Stimulated activated CD8-positive, alpha-beta memory T cell treated with anti-CD3 and anti-CD28 coated beads, Interleukin-2, amount 100 ng/mL, for 48 hours (primary cell): ENCODE results near the gene GNAS.
A peak's percentile ranks its signal among the peaks of the same experiment; 100 is the strongest.
"Not testable (repeated sequence)": the region's sequence is repeated elsewhere in the genome, so short reads cannot be mapped to it uniquely, and the experiment has no call there.

ENCODE experiments used
- DNase-seq, 2 donors: peaks; one replicate each; pipeline ENCODE4 v3.0.0-alpha.2; 2020; ENCODE audit warnings: low read depth in 2 of 2

GNAS gene

GRCh38 chr20:58852543-58853271 lies at the start of gene GNAS:
TSS of gene GNAS (plus strand) at chr20:58852716.
- peak in 1 of 2 donors; percentile 43 for DNase-seq

DNA sequence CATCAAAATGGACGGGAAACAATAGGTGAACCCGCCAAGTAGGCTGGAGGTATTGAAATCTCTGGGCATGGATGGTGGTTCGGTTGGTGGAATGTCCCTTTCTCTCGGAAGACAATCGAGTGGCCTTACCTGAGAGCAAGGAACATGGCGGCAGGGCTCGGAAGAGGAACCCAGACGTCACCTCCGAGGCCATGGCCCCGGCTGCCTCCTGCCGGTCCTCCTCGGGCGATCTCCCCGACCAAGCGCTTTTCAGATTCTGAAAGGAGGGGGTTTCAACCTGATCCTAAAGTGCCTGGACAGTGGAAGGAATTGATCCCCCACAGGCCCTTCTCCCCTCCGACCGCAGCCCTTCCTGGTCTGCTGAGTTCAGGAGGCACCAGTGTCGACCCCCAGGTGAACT lies 49.0 kb upstream of the GNAS start:
- DNase-seq = no peak

- no peak for DNase-seq
These were observed 44.7 kb upstream of the GNAS start for GRCh38 chr20:58807801-58808200.

DNA sequence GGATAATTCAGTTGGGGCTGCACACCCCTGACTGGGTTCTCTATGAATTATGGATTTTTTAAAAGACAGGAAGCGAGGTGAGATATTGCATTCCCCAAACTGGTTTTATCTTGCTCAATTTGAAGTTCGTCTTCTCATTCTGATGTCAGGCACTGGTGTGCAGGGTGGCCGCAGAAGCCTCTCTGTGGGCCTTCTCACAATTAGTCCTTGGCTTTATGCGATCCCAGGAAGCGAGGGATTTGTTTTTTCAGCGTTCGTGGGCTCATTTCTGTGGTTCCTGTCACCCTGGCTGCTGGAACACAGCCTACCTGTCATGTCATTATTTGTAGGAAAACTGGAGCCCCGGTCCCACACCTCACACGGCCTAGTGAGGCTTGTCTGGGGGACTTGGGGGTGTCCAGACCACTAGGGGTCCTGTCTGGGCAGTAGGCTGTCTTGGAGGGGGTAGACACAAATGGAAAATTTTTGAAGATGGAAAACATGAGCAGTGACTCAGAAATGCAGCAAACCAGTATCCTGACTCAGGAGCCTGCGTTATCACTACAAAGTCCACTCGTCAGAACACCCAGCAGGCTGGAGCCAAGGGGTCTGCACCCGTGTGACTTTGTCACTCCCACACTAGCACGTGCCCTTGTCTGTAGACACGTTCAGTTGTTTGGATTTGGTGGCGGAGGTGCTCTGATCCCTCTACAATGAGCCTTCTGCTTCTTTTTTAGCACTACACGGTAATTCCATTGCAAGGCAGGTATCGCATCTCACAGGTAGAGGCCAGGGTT lies 44.1 kb upstream of the GNAS start:
- DNase-seq = no peak

DNA sequence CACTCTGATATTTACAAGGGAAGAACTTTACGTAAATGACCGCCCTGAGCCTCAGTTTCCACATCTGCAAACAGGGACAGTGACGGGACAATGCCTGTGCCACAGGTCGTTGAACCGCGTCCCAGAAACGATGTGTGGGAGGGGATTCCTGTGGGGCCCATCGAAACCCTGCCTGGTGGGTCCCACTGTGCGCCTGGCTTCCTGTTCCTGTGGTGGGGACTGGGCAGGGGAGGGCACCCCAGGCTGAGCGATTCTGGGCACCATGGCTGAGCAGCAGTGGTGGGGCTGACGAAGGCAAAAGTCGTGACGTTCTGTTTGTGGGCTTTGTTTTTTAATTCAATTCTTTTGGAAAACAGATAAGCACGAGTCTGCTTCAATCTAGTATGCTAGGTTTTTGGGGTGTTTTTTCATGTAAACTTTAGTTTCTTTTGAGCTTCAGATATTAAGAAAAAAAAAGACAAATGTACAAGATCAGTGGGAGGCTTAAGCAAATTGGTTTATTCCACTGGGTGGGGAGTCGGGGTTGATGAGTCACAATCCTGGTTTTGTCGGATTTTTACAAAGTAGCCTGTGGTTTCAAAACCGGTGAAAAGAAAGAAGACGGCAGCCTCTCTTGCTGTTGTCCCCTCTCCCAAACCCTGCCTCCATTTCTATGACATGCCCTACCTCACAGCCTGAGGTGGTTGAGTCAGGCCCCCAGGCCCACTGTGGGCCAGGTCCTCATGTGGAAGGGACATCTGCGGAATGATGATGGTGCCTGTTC lies 42.2 kb upstream of the GNAS start:
- peak; percentile 23 to 24 for DNase-seq

DNA sequence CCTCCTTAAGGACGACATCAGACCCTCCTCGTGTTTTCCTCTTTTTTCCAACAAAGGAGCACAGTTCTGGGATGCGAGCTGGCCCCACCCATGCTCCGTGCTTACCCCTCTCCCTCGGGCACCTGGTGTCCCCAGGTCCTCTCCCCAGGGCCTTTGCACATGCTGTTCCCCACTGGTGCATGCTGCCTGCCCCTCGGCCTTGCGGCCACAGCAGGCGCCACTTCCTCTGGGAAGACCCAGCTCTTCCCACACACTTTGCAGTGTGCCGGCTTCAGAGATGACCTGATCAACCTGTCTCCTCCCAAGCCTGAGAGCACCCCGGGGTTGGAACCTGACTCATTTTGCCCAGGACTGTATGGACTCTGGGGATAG lies 41.7 kb upstream of the GNAS start:
- DNase-seq = no peak

GRCh38 chr20:58811334-58811733 lies 41.2 kb upstream of the GNAS start:
- DNase-seq = no peak

DNA sequence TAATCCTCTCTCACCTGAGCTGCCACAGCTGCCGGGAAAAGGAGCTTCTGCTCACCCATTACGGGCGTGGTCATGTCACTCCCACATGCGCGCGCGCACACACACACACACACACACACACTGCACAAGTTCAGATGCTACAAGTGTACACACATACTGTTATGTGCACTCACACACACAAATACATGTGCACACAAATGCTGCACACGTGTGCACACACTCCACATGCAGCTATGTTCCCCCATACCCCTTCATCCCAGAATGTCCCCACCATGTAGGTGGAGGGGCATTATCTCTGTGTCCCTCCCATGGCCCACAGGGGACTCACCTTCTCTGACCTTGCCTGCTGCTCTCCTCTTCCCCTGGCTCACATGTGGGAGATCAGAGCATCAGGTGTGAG lies 39.1 kb upstream of the GNAS start:
- DNase-seq = no peak

DNA sequence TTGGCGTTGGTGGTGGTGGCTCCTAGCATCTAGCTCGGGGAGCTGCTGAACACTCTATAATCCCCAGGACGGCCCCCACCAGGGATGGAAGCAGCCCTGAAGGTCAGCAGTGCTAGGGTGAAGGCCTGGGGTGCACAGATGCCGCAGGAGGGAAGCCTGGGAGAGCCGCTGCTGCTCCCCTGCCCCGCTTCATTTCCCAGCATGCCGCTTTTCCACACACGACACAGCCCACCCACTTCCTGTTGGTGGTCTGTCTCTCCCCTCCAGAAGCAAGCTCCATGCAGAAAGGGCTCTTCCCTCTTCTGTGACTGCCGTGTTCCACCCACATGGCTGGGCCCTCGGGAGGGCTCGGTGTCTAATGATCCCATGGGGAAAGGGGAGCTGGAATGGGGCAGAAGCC lies 37.1 kb upstream of the GNAS start:
- no peak for DNase-seq

DNA sequence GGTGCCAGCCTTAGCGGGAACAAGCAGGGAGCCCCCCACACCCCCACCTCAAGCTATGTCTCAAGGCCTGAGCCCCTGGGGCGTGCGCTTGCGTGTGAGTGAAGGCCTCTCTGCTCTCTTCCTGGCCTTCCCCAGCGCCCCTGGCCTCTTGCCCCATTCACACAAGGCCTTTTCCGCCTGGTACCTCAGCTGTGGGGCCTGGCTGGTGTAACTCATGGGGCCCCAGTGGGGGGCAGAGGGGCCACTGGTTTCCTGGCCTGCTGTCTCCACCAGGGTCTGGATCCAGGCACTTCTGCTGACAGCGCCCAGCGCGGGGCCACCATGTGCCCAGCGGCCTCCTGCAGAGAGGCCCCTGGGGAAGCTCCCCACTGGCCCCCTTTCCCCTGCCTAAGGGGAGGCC lies 36.5 kb upstream of the GNAS start:
- DNase-seq = no peak

DNA sequence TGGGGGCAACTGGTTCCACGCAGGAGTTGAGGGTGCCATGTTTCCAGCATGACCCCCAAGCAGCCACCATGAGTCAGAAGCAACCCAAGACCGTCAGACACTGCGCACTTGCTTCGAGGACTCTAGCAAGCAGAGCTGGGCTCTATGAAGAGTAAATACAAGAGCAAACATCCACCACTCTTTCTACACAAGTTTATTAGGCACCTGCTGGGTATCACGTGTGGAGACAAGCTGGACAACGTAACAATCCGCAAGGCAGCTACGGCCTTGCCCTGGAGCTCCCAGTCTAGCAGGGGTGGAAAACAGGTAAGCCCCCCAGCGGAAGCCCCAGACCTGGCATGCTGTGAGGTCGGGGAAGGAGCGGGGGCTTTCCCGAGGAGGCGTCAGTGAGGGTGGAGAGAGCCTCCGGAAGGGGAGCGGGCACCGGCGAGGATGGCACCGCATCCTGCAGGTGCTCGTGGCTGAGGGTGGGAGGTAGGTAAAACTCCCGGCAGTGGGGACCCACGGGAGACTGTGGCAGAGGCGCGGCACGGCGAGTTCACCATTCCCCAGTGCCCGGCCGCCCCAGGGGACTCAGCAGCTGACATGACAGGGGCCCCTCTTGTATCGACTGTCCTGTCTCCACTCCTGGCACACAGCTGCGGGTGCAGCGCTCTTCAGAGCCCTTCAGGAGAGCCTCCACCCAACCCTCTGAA lies 35.4 kb upstream of the GNAS start:
- no peak for DNase-seq

DNA sequence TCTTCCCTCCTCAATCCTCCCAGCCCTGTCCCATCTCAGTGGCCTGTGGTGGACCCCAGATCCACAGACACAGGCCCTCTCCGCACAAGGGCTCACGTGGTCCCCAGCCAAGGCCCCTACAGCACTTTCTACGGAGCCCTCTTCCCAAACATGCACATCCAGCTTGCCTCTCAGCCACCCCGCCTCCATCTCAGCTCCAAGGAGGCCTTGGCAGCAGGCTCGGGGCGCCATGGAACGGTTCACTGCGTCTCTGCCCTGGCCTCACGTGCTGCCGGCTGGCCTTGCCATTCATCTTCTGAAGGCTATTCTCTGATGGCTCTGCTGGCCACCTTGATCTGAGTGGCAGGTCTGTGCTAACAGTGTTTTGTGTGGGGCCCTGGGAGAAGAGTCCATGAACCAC lies 34.8 kb upstream of the GNAS start:
- no peak for DNase-seq

DNA sequence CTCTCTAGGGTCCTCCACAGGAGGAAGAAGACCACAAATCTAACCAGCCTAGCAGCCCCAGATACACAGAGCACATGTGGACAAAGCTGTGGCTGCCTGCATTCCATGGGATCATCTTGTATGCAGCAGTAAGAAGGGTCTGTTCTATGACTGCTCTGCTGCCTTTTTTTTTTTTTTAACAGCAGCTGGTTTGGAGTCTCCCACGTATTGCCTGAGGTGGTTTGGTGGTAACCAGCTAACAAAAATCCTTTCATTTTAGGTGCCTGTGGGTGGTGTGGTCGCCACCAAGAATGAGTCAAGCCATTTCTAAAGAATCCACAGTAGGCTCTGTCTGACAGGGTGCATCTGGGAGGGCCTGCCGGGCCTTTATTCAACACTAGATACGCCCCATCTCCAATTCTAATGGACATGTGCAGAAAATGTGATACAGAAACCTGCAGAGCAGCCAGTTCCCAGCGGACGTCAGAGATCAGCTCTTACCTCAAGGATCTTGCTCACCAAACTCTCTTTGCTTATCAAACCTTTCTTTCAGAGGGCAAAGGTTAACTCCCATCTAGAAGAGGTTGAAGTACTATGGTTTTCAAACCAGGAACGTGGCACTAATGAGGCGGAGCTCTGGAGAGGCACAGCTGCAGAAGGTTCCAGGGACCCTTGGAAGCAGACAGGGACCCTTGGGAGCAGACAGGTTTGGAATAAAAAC lies 33.8 kb upstream of the GNAS start:
- peak; percentile 48 to 72 for DNase-seq

- no peak for DNase-seq
These were observed 32.6 kb upstream of the GNAS start for GRCh38 chr20:58819921-58820320.

GRCh38 chr20:58820515-58820914 lies 32.0 kb upstream of the GNAS start:
- not testable (repeated sequence) for DNase-seq

DNA sequence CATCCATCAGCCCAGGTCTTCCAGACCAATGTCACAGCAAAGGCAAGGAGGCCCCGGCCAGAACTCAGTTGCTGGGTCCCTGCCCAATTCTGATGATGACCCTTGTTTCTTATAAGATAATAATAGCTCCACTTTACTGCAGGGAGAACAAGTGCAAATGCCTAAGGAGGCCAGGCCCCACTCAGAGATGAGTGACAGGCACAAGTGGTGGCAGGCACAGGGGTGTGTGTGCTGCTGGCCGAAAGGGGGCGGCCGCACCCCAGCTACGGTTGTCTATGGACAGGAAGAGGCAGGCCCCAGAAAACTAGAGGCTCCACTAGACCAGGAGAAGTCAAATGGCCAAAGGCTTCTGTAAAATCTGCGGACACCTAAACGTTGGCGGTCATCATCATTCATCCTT lies 30.4 kb upstream of the GNAS start:
- no peak for DNase-seq

DNA sequence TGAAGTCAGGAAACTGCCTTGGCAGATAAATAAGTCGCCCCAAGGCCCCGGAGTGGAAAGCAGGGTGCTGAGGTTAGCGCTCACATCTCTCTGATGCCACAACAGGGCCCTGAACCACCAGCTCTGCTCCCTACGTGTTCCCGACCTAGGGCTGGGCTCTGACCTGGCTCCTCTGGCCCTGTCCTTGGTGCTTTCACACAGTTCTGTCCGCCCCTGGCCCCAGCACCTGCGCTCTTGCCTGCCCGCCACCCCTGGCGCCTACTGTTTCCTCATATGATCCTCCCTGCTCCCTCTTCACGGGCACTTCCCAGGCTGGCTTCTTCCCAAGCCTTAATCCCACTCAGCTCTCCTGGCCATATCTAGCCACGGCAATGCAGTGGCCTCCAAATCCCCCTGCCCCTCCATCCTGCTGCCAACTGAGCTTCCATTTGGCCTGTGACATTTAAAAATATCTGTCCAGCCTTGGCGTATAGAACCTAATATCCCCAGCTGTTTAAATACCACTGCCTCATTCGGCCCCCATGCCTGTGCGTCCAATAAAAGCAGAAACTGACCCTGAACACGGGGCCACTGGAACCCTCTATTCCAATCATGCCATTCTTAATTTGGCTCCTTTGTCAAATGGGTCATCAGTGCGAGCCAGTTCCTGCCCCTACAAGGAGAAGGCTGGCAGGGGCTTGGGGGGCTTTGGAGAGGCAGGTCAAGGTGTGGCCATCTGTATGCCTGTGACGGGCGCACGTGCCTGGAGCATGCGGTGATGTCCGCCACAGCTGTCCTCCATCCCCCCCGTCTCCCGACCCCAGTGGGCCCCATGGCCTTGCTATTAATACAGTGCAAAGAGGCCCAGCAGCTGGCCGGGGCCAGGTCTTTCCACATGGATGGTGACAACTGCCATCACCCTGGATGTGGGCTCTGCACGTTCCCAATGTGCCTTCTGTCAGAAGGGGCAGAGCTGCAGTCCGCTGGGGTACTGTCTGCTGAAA lies 29.5 kb upstream of the GNAS start:
- no peak for DNase-seq

DNA sequence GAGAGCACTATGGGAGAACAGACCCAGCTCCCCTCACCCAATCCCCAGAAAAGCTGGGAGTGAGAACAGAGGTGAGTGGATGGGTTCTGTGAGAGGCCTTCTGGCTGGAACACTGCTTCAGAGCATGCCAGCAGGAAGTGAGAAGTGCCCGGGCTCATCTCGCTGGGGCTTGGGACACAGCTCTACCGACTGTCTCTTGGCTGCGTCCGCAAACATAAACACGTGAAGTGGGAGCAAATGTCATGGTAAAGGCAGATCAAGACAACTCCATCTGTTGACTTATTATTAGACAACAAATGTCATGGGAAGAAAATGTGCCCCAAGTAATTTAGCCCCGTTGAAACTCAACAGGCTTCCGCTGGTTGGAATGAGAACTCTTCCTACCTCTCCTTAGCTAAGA lies 27.7 kb upstream of the GNAS start:
- DNase-seq = no peak

- DNase-seq = no peak
These were observed 27.1 kb upstream of the GNAS start for GRCh38 chr20:58825450-58825849.

- no peak for DNase-seq
These were observed 26.2 kb upstream of the GNAS start for GRCh38 chr20:58826271-58826670.
